Measurements from ENCODE around the gene ENO1.
A peak's percentile ranks its signal among the peaks of the same experiment; 100 is the strongest.

Gene ENO1

GRCh38 chr1:8818325-8818775 is 60.1 kb downstream of the ENO1 start:
- TF ChIP-seq CTCF (IDR thresholded peaks at IDR 0.05; ENCODE audit: low read depth, low read length) = no peak
- Histone ChIP-seq H3K36me3 (no peaks in the 10 kb centered on the region), H3K27me3 (no peaks in the 10 kb centered on the region), H3K4me3 (ENCODE audit: low read depth, low read length) (peak overlapping the region; percentile 61), H3K4me1 (no peaks in the 10 kb centered on the region), H3K9me3 (no peaks in the 10 kb centered on the region)
- peak; percentile 33 for DNase-seq

GRCh38 chr1:8817412-8818324 is 60.8 kb downstream of the ENO1 start, which contains the start of gene RERE:
Gene RERE, minus strand, starts transcription at chr1:8817640.
- Histone ChIP-seq H3K27me3 (no peaks in the 10 kb centered on the region), H3K4me3 (ENCODE audit: low read depth, low read length) (peak within 1 kb of the TSS; percentile 84), H3K9me3 (no peaks in the 10 kb centered on the region), H3K36me3 (no peaks in the 10 kb centered on the region), H3K4me1 (no peaks in the 10 kb centered on the region)
- DNase-seq = peak; percentile 90
- TF ChIP-seq CTCF (IDR thresholded peaks at IDR 0.05; ENCODE audit: low read depth, low read length) = no peak

- DNase-seq = peak; percentile 17
- no peak for TF ChIP-seq CTCF (IDR thresholded peaks at IDR 0.05; ENCODE audit: low read depth, low read length)
- no peaks in the 10 kb centered on the region for H3K4me1 ChIP-seq
- H3K36me3 ChIP-seq = no peaks in the 10 kb centered on the region
- H3K4me3 ChIP-seq (ENCODE audit: low read depth, low read length) = peak overlapping the region; percentile 84
- H3K27me3 ChIP-seq = no peaks in the 10 kb centered on the region
- H3K9me3 ChIP-seq = no peaks in the 10 kb centered on the region
Observed at GRCh38 chr1:8816831-8817411, 61.6 kb downstream of the ENO1 start.

GRCh38 chr1:8816264-8816663 is 62.2 kb downstream of the ENO1 start:
- no peak for DNase-seq
- no peak for TF ChIP-seq CTCF (IDR thresholded peaks at IDR 0.05; ENCODE audit: low read depth, low read length)
- Histone ChIP-seq H3K9me3 (no peaks in the 10 kb centered on the region), H3K4me1 (no peaks in the 10 kb centered on the region), H3K27me3 (no peaks in the 10 kb centered on the region), H3K36me3 (no peaks in the 10 kb centered on the region), H3K4me3 (ENCODE audit: low read depth, low read length) (peak overlapping the region; percentile 84)

GRCh38 chr1:8815582-8816151 is 62.8 kb downstream of the ENO1 start:
- Histone ChIP-seq H3K4me3 (ENCODE audit: low read depth, low read length) (peak overlapping the region; percentile 84), H3K36me3 (no peaks in the 10 kb centered on the region), H3K4me1 (no peaks in the 10 kb centered on the region), H3K9me3 (no peaks in the 10 kb centered on the region), H3K27me3 (no peaks in the 10 kb centered on the region)
- TF ChIP-seq CTCF (IDR thresholded peaks at IDR 0.05; ENCODE audit: low read depth, low read length) = no peak
- DNase-seq = no peak
